Neutrophil (primary cell): ENCODE data around the gene RNF141.

Experiments
- H3K27ac ChIP-seq: fragments of 200-600 bp; sonication (generic); 2 replicates; pipeline ENCODE4 v1.5.1; 2016; ENCODE audit warnings: mild to moderate bottlenecking, moderate library complexity
- H3K27me3 ChIP-seq: fragments of 200-600 bp; sonication (generic); 2 replicates; pipeline ENCODE4 v1.6.0; 2016; ENCODE audit warnings: mild to moderate bottlenecking
- H3K36me3 ChIP-seq: fragments of 200-600 bp; sonication (generic); 2 replicates; pipeline ENCODE4 v1.5.1; 2017
- H3K4me1 ChIP-seq, 2 experiments: fragments of 200-600 bp in 1 of 2; sonication (generic) in 1 of 2; 1 replicate in 1 of 2; 2 replicates in 1 of 2; pipeline versions ENCODE4 v1.5.1 to v1.6.1; 2013 to 2016; ENCODE audit warnings: low read depth in 1 of 2, low read length in 1 of 2, mild to moderate bottlenecking in 1 of 2, moderate library complexity in 1 of 2; ENCODE audit not compliant: control insufficient read depth in 1 of 2, insufficient read depth in 1 of 2
- H3K4me3 ChIP-seq, 2 experiments: fragments of 200-600 bp in 1 of 2; sonication (generic) in 1 of 2; 1 replicate in 1 of 2; 2 replicates in 1 of 2; pipeline ENCODE4 v1.5.1; 2013 to 2016; ENCODE audit warnings: low read depth in 1 of 2, low read length in 1 of 2, mild to moderate bottlenecking in 1 of 2, moderate library complexity in 1 of 2
- H3K9me3 ChIP-seq: fragments of 200-600 bp; sonication (generic); 2 replicates; pipeline ENCODE4 v1.5.1; 2016
- TF ChIP-seq, protein P1 (sequence below): fragments of 200-600 bp; sonication (generic); IDR thresholded peaks from 2 replicates; pipeline ENCODE4 v1.5.1; 2016; ENCODE audit warnings: antibody characterized with exemption

The RNF141 gene

DNA sequence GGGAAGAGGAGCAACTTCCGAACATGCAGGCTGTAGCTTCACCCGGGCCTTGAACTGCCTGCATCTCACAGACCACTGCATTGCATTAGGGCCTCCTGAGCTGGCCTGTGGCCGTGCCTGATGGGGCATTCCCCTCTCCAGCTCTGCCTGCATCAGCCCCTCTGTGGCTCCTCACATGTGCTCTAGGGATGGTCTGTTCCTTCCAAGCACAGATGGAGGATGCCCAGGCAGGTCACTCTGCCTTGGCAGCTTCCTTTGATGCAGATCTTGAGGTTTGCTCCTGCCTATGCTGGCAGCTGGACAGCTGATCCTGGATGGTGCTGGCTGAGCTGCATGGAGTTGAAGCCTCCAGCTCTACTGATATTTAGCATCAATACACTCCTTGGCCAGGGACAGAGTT lies 57.4 kb downstream of the RNF141 start:
- TF ChIP-seq, protein P1, sequence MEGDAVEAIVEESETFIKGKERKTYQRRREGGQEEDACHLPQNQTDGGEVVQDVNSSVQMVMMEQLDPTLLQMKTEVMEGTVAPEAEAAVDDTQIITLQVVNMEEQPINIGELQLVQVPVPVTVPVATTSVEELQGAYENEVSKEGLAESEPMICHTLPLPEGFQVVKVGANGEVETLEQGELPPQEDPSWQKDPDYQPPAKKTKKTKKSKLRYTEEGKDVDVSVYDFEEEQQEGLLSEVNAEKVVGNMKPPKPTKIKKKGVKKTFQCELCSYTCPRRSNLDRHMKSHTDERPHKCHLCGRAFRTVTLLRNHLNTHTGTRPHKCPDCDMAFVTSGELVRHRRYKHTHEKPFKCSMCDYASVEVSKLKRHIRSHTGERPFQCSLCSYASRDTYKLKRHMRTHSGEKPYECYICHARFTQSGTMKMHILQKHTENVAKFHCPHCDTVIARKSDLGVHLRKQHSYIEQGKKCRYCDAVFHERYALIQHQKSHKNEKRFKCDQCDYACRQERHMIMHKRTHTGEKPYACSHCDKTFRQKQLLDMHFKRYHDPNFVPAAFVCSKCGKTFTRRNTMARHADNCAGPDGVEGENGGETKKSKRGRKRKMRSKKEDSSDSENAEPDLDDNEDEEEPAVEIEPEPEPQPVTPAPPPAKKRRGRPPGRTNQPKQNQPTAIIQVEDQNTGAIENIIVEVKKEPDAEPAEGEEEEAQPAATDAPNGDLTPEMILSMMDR: no peak
- H3K36me3 ChIP-seq: peaks cover 98% of the 10 kb centered on the region
- no peaks in the 10 kb centered on the region for H3K9me3 ChIP-seq
- H3K4me1 ChIP-seq: no peaks in the 10 kb centered on the region
- H3K27ac ChIP-seq: no peak overlapping the region
- H3K4me3 ChIP-seq: no peak overlapping the region
- no peaks in the 10 kb centered on the region for H3K27me3 ChIP-seq

DNA sequence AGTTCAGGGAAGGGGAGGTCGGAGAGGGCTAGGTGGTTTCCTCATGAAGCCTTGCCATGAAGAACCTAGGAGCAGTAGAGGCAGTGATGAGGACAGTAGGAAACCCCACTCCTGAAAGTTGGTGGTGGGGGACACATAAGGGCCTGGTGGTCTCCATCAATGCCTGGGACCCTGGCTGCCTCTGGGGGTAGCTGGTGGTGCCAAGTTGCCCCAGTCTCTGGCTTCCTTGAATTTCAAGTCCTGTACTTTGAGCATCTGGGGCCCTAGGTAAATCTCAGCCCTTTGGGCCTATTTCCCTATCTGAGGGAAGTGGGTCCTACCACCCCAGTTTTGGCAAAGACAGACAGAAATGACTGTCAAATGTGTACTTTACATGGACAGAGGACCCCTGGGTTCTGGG lies 57.8 kb downstream of the RNF141 start:
- no peak overlapping the region for H3K27ac ChIP-seq
- H3K4me1 ChIP-seq: no peaks in the 10 kb centered on the region
- H3K4me3 ChIP-seq: no peak overlapping the region
- TF ChIP-seq, protein P1: no peak
- peaks cover 98% of the 10 kb centered on the region for H3K36me3 ChIP-seq
- H3K27me3 ChIP-seq: no peaks in the 10 kb centered on the region
- no peaks in the 10 kb centered on the region for H3K9me3 ChIP-seq

DNA sequence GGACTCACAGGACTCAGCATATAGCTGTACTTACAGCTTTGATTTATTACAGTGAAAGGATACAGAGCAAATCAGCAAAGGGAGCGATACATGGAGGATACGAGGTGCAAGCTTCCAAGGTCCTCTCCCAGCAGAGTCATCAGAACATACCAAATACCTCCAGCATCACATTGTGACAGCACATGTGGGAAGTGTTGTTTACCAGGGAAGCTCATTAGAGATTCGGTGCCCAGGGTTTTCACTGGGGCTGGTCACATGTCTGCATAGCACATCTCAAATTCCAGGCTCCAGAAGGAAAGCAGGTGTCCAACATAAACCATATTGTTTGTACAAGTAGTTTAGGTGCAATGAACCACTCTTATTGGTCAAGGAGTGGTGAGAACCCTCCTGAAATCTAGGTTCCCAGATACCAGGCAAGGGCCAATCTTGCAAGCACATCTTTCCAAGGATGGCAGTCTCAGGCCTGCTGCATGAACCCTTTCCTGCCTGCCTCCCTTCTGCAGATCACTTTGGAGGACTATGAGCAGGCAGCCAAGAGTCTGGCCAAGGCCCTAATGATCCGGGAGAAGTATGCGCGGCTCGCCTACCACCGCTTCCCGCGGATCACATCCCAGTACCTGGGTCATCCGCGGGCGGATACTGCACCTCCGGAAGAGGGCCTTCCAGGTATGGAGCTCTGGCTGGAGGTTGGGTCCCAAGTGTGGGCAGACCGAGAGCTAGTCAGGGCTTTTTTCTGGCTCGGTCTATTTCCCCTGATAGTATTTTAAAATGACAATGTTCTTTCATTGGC lies 59.2 kb downstream of the RNF141 start:
- peaks cover 88% of the 10 kb centered on the region for H3K36me3 ChIP-seq
- H3K4me3 ChIP-seq: no peak overlapping the region
- TF ChIP-seq, protein P1: no peak
- no peaks in the 10 kb centered on the region for H3K9me3 ChIP-seq
- peaks cover 8 to 13% of the 10 kb centered on the region in 2 experiments for H3K4me1 ChIP-seq
- H3K27me3 ChIP-seq: no peaks in the 10 kb centered on the region
- H3K27ac ChIP-seq: peak overlapping the region; percentile 80

DNA sequence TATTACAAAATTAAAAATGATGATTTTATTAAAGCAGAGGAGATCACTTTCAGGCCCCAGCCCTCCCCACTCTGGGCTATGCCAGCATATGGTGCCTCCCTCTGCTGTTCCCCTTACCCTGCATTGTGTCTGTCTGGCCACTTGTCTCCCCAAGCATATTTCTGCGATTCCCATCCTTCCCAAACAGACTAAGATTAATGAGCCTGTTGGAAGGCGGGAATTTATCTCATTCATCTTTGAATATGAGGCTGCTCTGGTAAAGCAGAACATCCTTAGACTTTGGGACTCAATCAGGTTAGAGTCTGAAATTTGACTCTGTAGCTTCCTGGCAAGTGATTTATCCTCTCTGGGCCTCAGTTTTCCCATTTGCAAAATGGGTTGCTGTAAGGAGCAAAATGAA lies 60.2 kb downstream of the RNF141 start:
- Histone ChIP-seq H3K36me3 (peaks cover 81% of the 10 kb centered on the region), H3K27ac (peak overlapping the region; percentile 80), H3K9me3 (no peaks in the 10 kb centered on the region), H3K4me1 (peaks cover 17 to 23% of the 10 kb centered on the region in 2 experiments), H3K27me3 (no peaks in the 10 kb centered on the region), H3K4me3 (no peak overlapping the region)
- TF ChIP-seq, protein P1: no peak

DNA sequence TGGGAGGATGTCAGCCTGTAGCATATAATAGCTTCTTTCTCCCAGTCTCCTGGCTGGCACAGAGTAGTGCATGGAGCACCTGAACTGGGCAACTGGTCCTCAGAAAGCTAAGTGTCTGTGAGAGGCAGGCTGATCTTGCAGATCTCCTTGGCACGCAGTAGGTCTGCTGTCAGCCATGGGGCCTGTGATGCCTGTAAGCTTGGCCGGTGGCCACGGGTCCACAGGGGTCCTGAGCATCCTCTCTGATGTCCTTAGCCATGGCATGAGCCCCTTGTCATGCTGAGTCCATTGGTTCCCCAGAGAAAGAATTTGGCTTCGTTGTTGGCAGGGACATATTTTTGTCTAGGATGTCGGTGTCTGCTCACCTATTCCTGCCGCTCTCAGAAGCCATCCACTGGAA lies 61.0 kb downstream of the RNF141 start:
- TF ChIP-seq, protein P1: no peak
- Histone ChIP-seq H3K4me1 (peaks cover 17 to 26% of the 10 kb centered on the region in 2 experiments), H3K27me3 (no peaks in the 10 kb centered on the region), H3K9me3 (no peaks in the 10 kb centered on the region), H3K36me3 (peaks cover 78% of the 10 kb centered on the region), H3K4me3 (no peak overlapping the region), H3K27ac (peak overlapping the region; percentile 80)
